Measurements from ENCODE around the gene GCLC. TPM values are rescaled to one million over a fixed set of nuclear protein-coding genes. Genes with fewer than 3 reads are reported as not detected.

Gene GCLC
- total RNA-seq (2014; rRNA removed; shearing (Covaris generic)): 3.9 and 4.4 TPM in 2 replicates

DNA sequence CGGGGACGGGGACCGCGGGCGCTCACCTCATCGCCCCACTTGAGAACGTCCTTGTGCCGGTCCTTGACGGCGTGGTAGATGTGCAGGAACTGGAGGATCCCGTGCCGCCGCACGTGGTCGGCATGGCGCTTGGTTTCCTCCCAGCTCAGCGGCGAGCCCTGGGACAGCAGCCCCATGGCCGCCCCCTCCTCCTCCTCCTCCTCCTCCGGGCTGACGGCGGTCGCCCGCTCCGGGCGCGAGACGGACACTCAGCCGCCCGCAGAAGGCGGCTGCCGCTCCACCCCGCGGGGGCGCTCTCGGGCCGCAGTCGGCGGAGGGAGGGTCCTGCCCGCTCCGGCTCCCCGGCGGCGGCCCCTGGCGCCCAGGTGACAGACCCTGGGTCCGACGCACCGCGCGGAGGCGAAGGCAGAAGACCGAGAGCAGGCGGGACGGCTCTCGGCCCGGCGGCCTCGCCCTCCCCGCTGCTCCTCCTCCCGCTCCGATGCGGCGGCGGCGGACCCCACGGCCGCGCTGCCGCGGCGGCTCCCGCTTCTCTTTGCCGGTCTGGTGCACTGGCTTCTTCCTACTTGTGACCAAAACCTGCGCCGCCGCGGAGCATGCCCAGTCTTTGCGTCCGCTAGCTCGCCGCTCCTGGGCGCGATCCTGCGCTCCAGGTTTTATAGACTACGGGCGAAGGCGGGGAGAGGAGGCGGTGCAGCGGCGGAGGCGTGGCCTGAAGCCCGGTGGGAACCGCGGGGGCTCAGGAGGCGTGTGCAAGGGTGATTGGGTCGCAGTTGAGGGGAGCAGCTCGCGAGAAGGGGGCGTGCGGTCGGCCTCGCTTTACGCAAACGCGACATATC, at the start of gene GCLC:
Gene GCLC (minus strand): TSS at position 632 of the 839 bp plus-strand sequence. CDS start 456 bp downstream, at position 176.
- H3K4me1 ChIP-seq: no peaks in the 10 kb centered on the region
- H3K27ac ChIP-seq: peak within 1 kb of the TSS; percentile 22; the same call in 1 of the 2 replicates
- H3K4me3 ChIP-seq: peak within 1 kb of the TSS; percentile 74

DNA sequence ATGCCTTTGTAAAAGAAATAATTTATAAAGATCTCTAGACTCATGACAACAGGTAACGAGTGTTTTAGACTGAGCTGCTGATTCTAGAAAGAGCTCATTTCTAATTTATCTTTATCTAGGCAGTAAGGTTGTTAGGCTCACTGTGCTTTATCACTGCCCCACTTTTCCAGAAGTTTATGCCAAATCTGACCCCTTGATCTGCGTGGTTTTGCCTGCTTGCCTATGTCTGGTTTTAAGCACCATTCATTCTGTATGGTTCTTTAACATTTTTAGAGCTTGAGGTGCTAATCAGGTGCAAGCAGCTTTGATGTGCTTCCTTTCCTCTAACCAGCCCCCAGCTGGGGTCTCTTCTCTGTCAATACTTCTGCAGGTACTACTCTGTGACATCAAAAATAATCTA, 49.7 kb upstream of the GCLC start:
- H3K9me3 ChIP-seq (replicated peaks): no peaks in the 10 kb centered on the region
- H3K36me3 ChIP-seq: no peaks in the 10 kb centered on the region
- no peak overlapping the region for H3K4me3 ChIP-seq
- no peaks in the 10 kb centered on the region for H3K27me3 ChIP-seq
- no peak overlapping the region for H3K27ac ChIP-seq
- no peaks in the 10 kb centered on the region for H3K4me1 ChIP-seq
- no peak for DNase-seq

More for the DNA sequence above, at the start of gene GCLC:
- DNase-seq: peak; percentile 89 to 90
- H3K36me3 ChIP-seq: no peaks in the 10 kb centered on the region
- H3K9me3 ChIP-seq (replicated peaks): no peaks in the 10 kb centered on the region
- H3K27me3 ChIP-seq: no peaks in the 10 kb centered on the region

DNA sequence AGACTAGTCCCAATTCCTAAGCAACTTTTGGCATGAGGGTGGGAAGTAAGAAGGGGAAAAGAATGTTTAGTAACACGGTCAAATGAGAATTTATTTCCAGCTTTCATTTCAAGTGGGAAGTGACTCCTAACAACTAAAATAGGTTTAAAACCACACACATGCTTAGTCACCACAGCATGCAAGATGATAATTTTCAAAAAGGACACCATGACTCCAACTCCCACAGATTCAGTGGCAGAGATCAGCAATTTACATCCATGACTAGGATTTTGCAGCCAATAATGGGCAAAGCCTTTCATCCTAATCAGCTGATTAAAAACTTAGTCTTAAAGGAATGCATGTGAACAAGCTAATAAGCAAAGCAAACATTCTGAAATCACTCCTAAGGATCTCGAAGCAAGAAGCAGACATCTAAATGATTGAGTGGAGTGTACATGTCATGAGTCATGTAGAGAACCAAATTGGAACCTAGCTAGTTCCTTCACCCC, 48.1 kb upstream of the GCLC start:
- Histone ChIP-seq H3K27ac (no peak overlapping the region), H3K36me3 (no peaks in the 10 kb centered on the region), H3K4me1 (no peaks in the 10 kb centered on the region), H3K4me3 (no peak overlapping the region), H3K27me3 (no peaks in the 10 kb centered on the region), H3K9me3 (replicated peaks) (no peaks in the 10 kb centered on the region)
- DNase-seq: no peak

DNA sequence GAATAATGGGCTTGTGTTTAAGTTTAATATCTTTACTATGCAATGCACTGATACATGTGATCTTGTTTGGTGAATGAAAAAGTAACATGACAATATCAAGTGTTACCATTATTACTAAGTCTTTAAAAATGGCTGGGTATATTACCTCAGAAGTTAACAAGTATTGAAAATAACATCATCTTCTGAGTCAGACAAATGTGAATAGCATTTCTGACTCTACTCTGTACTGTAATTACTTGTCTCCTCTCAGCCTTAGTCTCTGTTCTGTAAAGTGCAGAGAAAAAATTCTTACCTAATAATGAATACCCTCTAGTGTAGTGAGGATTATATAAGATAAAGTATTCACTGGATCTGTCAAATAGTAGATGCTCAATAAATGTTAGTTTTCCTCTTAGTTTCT, 47.0 kb upstream of the GCLC start:
- Histone ChIP-seq H3K27me3 (no peaks in the 10 kb centered on the region), H3K27ac (no peak overlapping the region), H3K36me3 (no peaks in the 10 kb centered on the region), H3K4me3 (no peak overlapping the region), H3K9me3 (replicated peaks) (no peaks in the 10 kb centered on the region), H3K4me1 (no peaks in the 10 kb centered on the region)
- DNase-seq: no peak

DNA sequence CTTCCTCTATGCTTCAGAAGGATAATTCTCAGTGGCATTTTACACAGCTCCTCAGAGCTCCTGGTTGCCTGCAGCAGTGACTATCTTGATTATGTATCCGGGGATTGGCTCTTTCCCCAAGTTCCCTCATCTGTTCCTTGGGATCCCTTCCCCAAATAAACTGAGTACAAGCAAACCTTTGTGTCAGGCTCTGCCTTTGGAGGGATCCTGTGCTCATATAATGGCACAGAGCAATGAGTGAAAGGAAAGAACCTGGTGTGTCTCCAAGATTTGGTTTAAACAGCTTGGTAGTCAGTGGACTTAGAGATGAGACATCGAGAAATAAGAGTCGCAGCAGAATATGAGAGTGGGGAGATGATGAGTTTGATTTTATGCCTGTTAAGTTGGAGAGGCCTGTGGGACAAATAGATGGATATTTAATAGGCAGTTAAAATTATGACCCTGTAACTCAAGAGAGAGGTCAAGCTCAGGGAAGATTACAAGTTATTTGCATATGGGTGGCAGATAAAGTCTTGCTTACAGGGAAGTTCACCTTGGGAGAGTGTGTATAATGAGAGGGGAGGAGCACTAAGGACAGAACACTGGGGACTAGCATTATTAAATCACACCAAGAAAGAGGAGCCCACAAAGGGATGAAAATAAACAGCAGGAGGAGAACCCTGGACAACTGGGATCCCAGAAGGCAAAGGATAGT, 44.1 kb upstream of the GCLC start:
- Histone ChIP-seq H3K4me3 (no peak overlapping the region), H3K36me3 (no peaks in the 10 kb centered on the region), H3K27me3 (no peaks in the 10 kb centered on the region), H3K9me3 (replicated peaks) (no peaks in the 10 kb centered on the region), H3K4me1 (no peaks in the 10 kb centered on the region), H3K27ac (no peak overlapping the region)
- peak in 1 of 2 experiments; percentile 4 for DNase-seq

DNA sequence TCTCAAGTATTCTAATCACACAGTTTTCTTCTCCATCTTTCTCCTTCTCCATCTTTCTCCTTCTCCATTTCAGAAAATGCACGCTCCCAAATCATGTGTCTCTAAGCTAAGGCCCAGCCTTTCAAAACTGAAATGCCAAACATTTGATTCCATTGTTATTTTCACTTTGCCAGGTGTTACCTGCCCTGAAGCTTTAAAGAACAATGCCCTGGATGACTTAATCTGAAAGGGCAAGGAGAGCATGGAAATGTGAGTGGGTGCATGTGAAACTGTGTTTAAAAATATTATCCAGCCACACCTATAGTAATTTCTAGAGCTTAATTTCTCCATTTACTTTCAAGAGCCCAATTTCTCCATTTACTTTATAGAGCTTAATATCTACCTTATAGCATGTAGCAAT, 42.4 kb upstream of the GCLC start:
- Histone ChIP-seq H3K4me3 (no peak overlapping the region), H3K27me3 (no peaks in the 10 kb centered on the region), H3K27ac (no peak overlapping the region), H3K9me3 (replicated peaks) (no peaks in the 10 kb centered on the region), H3K36me3 (no peaks in the 10 kb centered on the region), H3K4me1 (no peaks in the 10 kb centered on the region)
- DNase-seq: no peak

DNA sequence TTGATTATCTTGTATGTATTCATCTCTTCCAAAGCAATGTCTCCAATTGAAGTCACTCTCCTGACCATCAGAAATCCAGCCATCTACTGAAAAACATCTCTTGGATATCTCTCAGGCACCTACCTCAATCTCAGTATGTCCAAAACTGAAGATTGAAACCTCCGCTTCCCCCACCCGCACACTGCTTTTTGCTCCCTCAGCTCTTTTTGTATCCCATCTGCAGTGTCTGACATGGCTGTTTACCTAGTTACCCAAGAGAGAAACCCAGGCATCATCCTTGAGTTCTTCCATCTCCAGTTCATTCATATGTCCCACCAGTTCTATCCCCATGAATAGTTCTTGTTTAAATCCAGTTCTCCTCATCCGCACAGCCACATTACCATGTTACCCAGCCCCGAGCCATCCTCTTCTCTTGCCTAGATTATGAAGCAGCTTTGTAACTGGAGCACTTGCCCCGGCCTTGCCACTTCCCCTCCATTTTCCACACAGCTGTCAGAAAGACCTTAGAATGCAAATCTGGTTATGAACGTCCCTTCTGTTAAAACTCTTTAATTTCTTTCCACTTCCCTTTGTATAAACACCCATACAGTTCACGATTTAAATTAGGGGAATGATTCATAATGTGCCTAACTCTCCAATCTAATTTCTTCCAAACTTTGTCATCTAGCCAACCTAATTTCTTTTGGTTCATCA, 40.5 kb upstream of the GCLC start:
- Histone ChIP-seq H3K9me3 (replicated peaks) (no peaks in the 10 kb centered on the region), H3K27ac (no peak overlapping the region), H3K36me3 (no peaks in the 10 kb centered on the region), H3K4me3 (no peak overlapping the region), H3K27me3 (no peaks in the 10 kb centered on the region), H3K4me1 (no peaks in the 10 kb centered on the region)
- DNase-seq: no peak

DNA sequence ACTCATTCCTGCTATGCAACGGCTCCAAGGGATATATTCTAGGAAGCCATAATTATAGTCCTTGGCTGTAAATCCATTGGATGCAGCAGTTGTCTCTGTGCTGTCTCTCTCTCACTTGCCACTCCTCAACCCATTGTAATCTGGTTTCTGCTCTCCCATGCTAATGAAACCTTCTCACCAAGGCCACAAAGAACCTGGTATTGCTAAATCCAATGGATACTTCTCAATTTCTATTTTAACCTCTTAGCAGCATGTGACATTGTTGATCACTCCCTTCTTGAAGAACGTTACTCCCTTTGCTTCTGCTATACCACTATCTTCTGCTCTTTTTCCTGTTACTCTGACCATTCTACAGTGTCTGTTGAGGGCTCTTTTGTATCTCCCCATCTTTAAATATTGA, 39.8 kb upstream of the GCLC start:
- H3K27ac ChIP-seq: no peak overlapping the region
- DNase-seq: no peak
- no peaks in the 10 kb centered on the region for H3K36me3 ChIP-seq
- no peak overlapping the region for H3K4me3 ChIP-seq
- H3K4me1 ChIP-seq: no peaks in the 10 kb centered on the region
- no peaks in the 10 kb centered on the region for H3K27me3 ChIP-seq
- no peaks in the 10 kb centered on the region for H3K9me3 ChIP-seq (replicated peaks)

DNA sequence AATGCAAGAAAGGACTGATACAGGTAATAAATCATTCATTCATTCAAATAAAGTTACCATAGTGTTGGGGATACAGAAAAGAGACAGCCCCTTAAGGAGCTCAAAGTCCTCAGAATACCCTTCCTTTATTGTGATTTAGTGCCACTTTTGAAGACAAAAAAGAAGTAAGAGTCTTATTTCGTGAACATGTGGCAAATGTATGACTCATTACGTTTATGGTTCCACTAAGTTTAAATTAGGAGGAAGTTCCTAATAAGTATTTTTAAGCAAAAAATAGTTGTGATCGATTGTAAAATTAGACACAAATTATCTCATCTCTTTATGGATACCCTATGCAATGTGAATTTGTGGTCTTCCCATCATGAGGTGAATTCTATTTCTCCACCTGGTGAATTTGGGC, 38.5 kb upstream of the GCLC start:
- no peaks in the 10 kb centered on the region for H3K36me3 ChIP-seq
- no peaks in the 10 kb centered on the region for H3K9me3 ChIP-seq (replicated peaks)
- no peak overlapping the region for H3K4me3 ChIP-seq
- no peaks in the 10 kb centered on the region for H3K27me3 ChIP-seq
- no peaks in the 10 kb centered on the region for H3K4me1 ChIP-seq
- no peak overlapping the region for H3K27ac ChIP-seq
- no peak for DNase-seq

DNA sequence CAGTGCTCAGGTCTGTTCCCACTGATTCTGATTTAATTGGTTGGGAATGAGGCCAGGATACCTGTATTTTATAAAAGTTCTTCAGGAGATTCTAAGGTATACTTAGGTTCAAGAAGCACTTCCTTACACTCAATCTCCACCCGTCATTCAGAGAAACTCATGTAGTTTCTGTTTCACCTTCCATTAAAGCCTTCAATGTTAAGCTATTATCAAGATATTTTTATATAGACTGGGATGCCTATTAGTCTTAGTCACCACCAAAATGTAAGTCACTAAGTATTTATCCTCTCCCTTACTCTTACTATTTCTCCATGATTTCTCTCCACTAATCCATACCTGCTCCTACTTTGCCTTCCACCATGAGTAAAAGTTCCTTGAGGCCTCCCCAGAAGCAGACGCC, 38.1 kb upstream of the GCLC start:
- DNase-seq: no peak

DNA sequence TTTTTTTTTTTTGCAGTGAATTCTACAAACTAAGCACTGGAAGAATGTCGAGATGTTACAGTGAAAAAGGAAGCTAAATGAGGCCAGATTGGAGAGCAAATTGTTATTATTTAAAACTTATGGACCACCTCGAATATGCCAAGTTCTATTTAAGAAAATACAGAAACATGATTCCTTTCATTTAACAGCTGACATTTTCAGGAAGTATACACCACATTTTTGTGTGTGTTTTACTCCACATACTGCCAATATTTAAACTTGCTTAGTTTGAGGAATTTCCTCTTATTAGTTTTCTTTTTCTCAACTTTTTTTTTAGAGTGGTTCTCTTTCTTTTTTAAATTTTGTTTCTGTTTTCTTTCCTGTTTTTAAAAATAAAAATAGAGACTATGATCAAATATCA, 37.0 kb upstream of the GCLC start:
- H3K4me3 ChIP-seq: no peak overlapping the region

More for the DNA sequence above, 38.1 kb upstream of the GCLC start:
- H3K27ac ChIP-seq: no peak overlapping the region
- H3K4me1 ChIP-seq: no peaks in the 10 kb centered on the region
- H3K36me3 ChIP-seq: no peaks in the 10 kb centered on the region
- H3K9me3 ChIP-seq (replicated peaks): no peaks in the 10 kb centered on the region
- no peak overlapping the region for H3K4me3 ChIP-seq
- no peaks in the 10 kb centered on the region for H3K27me3 ChIP-seq

DNA sequence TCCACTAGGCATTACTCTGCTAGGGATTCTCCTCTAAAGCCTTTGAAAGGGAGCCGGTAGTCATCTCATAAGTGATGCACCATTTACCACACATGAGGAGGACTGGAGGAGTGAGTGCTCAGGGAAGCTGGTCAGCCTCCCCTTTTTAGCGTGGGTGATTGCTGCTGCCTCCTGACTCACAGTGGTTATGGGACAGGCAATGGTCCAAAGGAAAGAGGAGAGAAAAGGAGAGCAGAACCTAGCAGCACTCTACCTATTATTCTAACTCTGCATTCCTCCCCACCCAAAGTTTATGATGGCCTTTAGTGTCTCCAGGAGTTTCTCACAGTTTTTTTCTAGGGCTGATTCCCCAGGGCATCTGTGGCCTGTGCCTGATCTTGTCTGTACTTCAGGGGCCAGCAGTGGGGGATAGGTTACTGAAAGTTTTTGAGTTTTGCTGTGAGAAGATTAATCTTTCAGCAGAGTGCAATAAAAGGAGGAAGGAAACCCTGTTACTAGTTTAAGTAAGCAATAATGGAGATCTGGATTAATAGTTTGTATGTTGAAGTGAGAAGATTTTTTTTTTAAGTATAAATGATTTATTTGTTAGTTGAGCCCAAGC, 36.4 kb upstream of the GCLC start:
- H3K4me1 ChIP-seq: no peaks in the 10 kb centered on the region
- no peaks in the 10 kb centered on the region for H3K27me3 ChIP-seq
- no peaks in the 10 kb centered on the region for H3K36me3 ChIP-seq
- peak in 1 of 2 experiments; percentile 7 for DNase-seq
- H3K27ac ChIP-seq: no peak overlapping the region
- no peak overlapping the region for H3K4me3 ChIP-seq
- no peaks in the 10 kb centered on the region for H3K9me3 ChIP-seq (replicated peaks)

More for the DNA sequence above, 37.0 kb upstream of the GCLC start:
- H3K27ac ChIP-seq: no peak overlapping the region
- no peaks in the 10 kb centered on the region for H3K4me1 ChIP-seq
- no peaks in the 10 kb centered on the region for H3K36me3 ChIP-seq
- H3K27me3 ChIP-seq: no peaks in the 10 kb centered on the region
- no peak for DNase-seq
- H3K9me3 ChIP-seq (replicated peaks): no peaks in the 10 kb centered on the region

DNA sequence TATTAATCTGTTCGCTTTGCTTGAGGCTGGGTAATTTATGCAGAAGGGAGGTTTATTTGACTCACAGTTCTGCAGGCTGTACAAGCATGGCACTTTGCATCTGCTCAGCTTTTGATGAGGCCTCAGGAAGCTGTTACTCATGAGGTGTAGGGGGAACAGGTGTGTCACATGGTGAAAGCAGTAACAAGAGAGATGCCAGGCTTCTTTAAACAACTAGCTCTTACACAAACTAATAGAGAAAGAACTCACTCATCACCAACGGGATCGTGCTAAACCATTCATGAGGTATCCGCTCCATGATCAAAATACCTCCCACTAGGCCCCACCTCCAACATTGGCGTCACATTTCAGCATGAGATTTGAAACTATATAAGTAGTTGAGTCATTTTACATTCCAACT, 34.4 kb upstream of the GCLC start:
- no peak overlapping the region for H3K27ac ChIP-seq
- no peaks in the 10 kb centered on the region for H3K36me3 ChIP-seq
- no peaks in the 10 kb centered on the region for H3K27me3 ChIP-seq
- no peaks in the 10 kb centered on the region for H3K9me3 ChIP-seq (replicated peaks)
- no peaks in the 10 kb centered on the region for H3K4me1 ChIP-seq
- no peak overlapping the region for H3K4me3 ChIP-seq
- no peak for DNase-seq

DNA sequence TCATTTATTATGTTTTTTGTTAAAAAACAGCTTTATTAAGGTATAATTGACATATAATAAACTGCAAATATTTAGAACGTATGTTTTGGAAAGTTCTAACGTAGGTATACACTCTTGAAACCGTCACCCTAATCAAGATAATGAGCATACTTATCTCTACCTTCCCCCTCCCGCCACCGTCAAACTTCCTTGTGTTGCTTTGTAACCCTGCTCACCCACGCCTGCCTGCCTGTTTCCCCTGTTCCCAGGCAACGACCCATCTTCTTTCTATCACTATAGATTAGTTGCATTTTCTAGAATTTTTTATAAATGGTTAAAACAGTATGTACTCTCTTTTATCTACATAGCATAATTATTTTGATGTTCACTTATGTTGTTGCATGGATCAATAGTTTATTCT, 33.5 kb upstream of the GCLC start:
- H3K36me3 ChIP-seq: no peaks in the 10 kb centered on the region
- no peaks in the 10 kb centered on the region for H3K4me1 ChIP-seq
- no peak overlapping the region for H3K4me3 ChIP-seq
- no peaks in the 10 kb centered on the region for H3K27me3 ChIP-seq
- no peak for DNase-seq
- no peak overlapping the region for H3K27ac ChIP-seq
- no peaks in the 10 kb centered on the region for H3K9me3 ChIP-seq (replicated peaks)
